ENCODE data around the gene ACVRL1.

DNA sequence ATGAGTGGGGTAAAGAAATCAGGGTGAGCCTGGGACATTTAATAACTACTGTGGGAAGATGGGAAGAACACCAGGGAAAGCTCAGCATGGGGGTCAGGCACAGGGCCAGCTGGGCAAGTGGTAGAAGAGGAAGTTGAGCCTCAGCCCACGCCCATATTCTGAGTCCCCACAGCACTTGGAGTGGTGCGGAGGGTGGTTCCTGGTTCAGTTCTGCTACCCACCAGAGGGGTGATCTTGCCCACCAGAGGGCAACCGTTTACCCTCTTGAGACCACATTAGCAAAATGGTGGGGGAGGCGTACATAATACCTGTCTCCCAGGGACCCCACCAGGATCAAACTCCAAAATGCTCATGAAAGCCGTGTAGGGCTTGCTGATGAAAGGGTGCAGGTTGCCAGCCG lies 36.2 kb upstream of the ACVRL1 start:
- TF ChIP-seq EP300 (IDR thresholded peaks at IDR 0.05; ENCODE audit: borderline replicate concordance) (no peak), EGR1 (IDR thresholded peaks at IDR 0.05) (no peak), FOXM1 (IDR thresholded peaks at IDR 0.05; ENCODE audit: borderline replicate concordance, low read depth) (no peak), CEBPB (IDR thresholded peaks at IDR 0.05) (no peak), USF1 (IDR thresholded peaks at IDR 0.05) (no peak)
- TF ChIP-seq, protein P1, sequence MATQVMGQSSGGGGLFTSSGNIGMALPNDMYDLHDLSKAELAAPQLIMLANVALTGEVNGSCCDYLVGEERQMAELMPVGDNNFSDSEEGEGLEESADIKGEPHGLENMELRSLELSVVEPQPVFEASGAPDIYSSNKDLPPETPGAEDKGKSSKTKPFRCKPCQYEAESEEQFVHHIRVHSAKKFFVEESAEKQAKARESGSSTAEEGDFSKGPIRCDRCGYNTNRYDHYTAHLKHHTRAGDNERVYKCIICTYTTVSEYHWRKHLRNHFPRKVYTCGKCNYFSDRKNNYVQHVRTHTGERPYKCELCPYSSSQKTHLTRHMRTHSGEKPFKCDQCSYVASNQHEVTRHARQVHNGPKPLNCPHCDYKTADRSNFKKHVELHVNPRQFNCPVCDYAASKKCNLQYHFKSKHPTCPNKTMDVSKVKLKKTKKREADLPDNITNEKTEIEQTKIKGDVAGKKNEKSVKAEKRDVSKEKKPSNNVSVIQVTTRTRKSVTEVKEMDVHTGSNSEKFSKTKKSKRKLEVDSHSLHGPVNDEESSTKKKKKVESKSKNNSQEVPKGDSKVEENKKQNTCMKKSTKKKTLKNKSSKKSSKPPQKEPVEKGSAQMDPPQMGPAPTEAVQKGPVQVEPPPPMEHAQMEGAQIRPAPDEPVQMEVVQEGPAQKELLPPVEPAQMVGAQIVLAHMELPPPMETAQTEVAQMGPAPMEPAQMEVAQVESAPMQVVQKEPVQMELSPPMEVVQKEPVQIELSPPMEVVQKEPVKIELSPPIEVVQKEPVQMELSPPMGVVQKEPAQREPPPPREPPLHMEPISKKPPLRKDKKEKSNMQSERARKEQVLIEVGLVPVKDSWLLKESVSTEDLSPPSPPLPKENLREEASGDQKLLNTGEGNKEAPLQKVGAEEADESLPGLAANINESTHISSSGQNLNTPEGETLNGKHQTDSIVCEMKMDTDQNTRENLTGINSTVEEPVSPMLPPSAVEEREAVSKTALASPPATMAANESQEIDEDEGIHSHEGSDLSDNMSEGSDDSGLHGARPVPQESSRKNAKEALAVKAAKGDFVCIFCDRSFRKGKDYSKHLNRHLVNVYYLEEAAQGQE (IDR thresholded peaks at IDR 0.05; ENCODE audit: low read depth) = no peak
- TF ChIP-seq, protein P2, sequence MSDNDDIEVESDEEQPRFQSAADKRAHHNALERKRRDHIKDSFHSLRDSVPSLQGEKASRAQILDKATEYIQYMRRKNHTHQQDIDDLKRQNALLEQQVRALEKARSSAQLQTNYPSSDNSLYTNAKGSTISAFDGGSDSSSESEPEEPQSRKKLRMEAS (IDR thresholded peaks at IDR 0.05) = no peak

Measured in Ishikawa (cell line).